Pons (tissue), 1 donor: ENCODE results near the gene CPEB1.

Source experiments
- DNase-seq: peaks from one replicate; pipeline ENCODE4 v3.0.0-alpha.2; 2016; ENCODE audit warnings: low spot score

CPEB1 gene

GRCh38 chr15:82595203-82595602 is 52.0 kb downstream of the CPEB1 start:
- DNase-seq, result no peak

- DNase-seq, result no peak
Observed at GRCh38 chr15:82587805-82588204, 59.4 kb downstream of the CPEB1 start.

GRCh38 chr15:82585072-82585471 is 62.1 kb downstream of the CPEB1 start:
- no peak for DNase-seq

- no peak for DNase-seq
Observed at GRCh38 chr15:82580713-82581112, 66.5 kb downstream of the CPEB1 start.

- DNase-seq, result no peak
Observed at GRCh38 chr15:82575335-82575734, 71.8 kb downstream of the CPEB1 start.

- no peak for DNase-seq
Observed at GRCh38 chr15:82572986-82573385, 74.2 kb downstream of the CPEB1 start.

GRCh38 chr15:82572311-82572710 is 74.9 kb downstream of the CPEB1 start:
- DNase-seq, result peak; percentile 28

GRCh38 chr15:82571722-82572222 is 75.4 kb downstream of the CPEB1 start:
- peak; percentile 88 for DNase-seq

- no peak for DNase-seq
Observed at GRCh38 chr15:82570721-82571508, 76.2 kb downstream of the CPEB1 start.

GRCh38 chr15:82569834-82570233 is 77.3 kb downstream of the CPEB1 start:
- DNase-seq, result no peak

GRCh38 chr15:82568986-82569385 is 78.2 kb downstream of the CPEB1 start:
- DNase-seq, result no peak

- DNase-seq, result no peak
Observed at GRCh38 chr15:82567661-82568060, 79.5 kb downstream of the CPEB1 start.

GRCh38 chr15:82566690-82567089 is 80.5 kb downstream of the CPEB1 start:
- no peak for DNase-seq

GRCh38 chr15:82558502-82558901 is 88.7 kb downstream of the CPEB1 start:
- DNase-seq, result no peak

GRCh38 chr15:82556315-82557035 is 90.7 kb downstream of the CPEB1 start:
- DNase-seq, result no peak

GRCh38 chr15:82554849-82555248 is 92.3 kb downstream of the CPEB1 start:
- DNase-seq, result no peak

GRCh38 chr15:82554351-82554750 is 92.8 kb downstream of the CPEB1 start:
- peak; percentile 63 for DNase-seq

GRCh38 chr15:82553846-82554245 is 93.3 kb downstream of the CPEB1 start:
- no peak for DNase-seq

GRCh38 chr15:82552861-82553260 is 94.3 kb downstream of the CPEB1 start:
- DNase-seq, result no peak

GRCh38 chr15:82551646-82552247 is 95.4 kb downstream of the CPEB1 start:
- DNase-seq, result no peak

GRCh38 chr15:82549199-82549665 is 97.9 kb downstream of the CPEB1 start:
- DNase-seq, result no peak

- DNase-seq, result no peak
Observed at GRCh38 chr15:82548700-82549099, 98.5 kb downstream of the CPEB1 start.

GRCh38 chr15:82545478-82545877 is 101.7 kb downstream of the CPEB1 start:
- DNase-seq, result no peak
